ENCODE results near the gene DNAJC10. TPM values are rescaled to one million over a fixed set of nuclear protein-coding genes. Genes with fewer than 3 reads are reported as not detected.
A peak's percentile ranks its signal among the peaks of the same experiment; 100 is the strongest.

Gene DNAJC10
- total RNA-seq, 1 donor from 2014 or later: 141 TPM

DNA sequence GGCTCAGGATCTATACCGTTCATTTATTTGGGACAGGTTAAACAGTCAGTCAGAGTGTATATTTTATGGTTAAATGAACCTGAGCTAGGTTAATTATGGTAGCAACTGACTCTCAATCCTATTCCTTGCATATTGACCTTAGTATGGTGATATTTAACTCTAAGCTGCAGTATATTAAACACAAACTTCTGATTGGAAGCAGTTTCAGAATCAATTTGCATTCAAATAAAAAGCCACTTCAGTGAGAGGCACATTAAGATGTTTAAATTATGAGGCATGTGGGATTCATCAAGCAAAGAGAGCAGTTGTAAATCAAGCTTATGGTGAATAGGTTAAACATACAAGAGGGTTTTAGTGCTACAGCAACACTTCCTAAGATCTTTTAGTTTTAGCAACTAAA lies 110.0 kb downstream of the DNAJC10 start:
- TF ChIP-seq CTCF (IDR thresholded peaks at IDR 0.05; ENCODE audit: unreplicated experiment): no peak
- Mint-ChIP-seq H3K36me3 (no peaks in the 10 kb centered on the region), H3K4me3 (no peak overlapping the region), H3K4me1 (peaks cover 63% of the 10 kb centered on the region), H3K27me3 (ENCODE audit: low read depth) (no peaks in the 10 kb centered on the region), H3K27ac (peak overlapping the region; percentile 59), H3K9me3 (no peaks in the 10 kb centered on the region)
- DNase-seq (ENCODE audit: low spot score in 2 of 2, unreplicated experiment in 2 of 2): no peak

DNA sequence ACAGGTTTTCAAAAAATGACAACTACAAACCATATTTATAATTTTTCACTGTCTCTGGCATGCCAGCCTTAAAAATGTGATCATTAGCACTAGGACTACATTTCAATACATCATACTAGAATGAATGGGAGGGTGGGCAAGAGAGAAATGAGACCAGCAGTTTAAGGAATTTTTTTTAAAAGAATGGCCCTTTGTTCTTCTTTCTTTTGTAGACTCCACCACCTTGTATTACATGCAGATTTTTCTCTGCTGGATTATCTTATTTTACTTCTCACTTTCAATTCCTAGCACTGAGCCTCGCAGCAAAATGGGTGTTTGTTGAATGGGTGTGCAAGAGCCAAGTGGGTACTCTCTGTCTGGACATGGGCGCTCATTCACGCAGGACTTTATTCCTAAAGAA lies 110.4 kb downstream of the DNAJC10 start:
- no peak overlapping the region for H3K4me3 Mint-ChIP-seq
- peaks cover 58% of the 10 kb centered on the region for H3K4me1 Mint-ChIP-seq
- H3K27ac Mint-ChIP-seq: peak overlapping the region; percentile 75
- DNase-seq (ENCODE audit: low spot score in 2 of 2, unreplicated experiment in 2 of 2): no peak
- no peaks in the 10 kb centered on the region for H3K27me3 Mint-ChIP-seq (ENCODE audit: low read depth)
- H3K36me3 Mint-ChIP-seq: no peaks in the 10 kb centered on the region
- no peak for TF ChIP-seq CTCF (IDR thresholded peaks at IDR 0.05; ENCODE audit: unreplicated experiment)
- no peaks in the 10 kb centered on the region for H3K9me3 Mint-ChIP-seq

DNA sequence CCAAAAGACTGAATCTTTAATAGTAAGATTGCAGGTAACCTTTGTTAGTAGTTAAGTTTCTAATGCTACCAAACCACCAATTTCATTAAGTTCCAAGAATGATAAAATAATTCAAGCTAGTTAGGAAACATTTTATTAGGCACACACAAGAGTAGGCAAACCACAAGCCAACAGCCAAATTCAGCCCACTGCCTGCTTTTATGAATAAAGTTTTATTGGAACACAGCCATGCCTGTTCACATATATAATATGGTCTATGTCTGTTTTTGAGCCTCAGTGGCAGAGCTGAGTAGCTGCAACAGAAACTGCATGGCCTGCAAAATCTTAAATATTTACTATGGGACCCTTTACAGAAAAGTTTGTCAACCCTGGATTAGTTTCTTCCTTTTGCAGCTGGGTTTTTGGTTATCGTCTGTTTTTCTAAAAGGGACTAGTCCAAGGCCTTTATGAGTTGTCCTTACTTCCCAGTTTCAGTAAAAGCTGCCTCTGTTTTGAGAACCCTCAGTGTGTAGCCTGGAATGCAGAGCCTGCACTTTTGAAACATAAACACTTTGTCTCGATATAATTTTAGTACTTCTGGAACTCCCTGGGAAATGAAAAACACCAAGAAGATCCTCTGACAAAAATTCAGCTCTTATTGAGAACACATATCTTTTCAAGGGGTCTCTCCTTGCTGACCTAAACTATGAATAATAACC lies 111.3 kb downstream of the DNAJC10 start:
- no peak overlapping the region for H3K4me3 Mint-ChIP-seq
- no peak for TF ChIP-seq CTCF (IDR thresholded peaks at IDR 0.05; ENCODE audit: unreplicated experiment)
- H3K27ac Mint-ChIP-seq: peak overlapping the region; percentile 86
- peaks cover 54% of the 10 kb centered on the region for H3K4me1 Mint-ChIP-seq
- no peaks in the 10 kb centered on the region for H3K36me3 Mint-ChIP-seq
- H3K9me3 Mint-ChIP-seq: no peaks in the 10 kb centered on the region
- no peak for DNase-seq (ENCODE audit: low spot score in 2 of 2, unreplicated experiment in 2 of 2)
- no peaks in the 10 kb centered on the region for H3K27me3 Mint-ChIP-seq (ENCODE audit: low read depth)

GRCh38 chr2:182831101-182831500 lies 115.0 kb downstream of the DNAJC10 start:
- no peak overlapping the region for H3K4me3 Mint-ChIP-seq
- H3K27ac Mint-ChIP-seq: no peak overlapping the region
- no peak for DNase-seq (ENCODE audit: low spot score in 2 of 2, unreplicated experiment in 2 of 2)
- no peaks in the 10 kb centered on the region for H3K27me3 Mint-ChIP-seq (ENCODE audit: low read depth)
- no peaks in the 10 kb centered on the region for H3K9me3 Mint-ChIP-seq
- peaks cover 48% of the 10 kb centered on the region for H3K4me1 Mint-ChIP-seq
- H3K36me3 Mint-ChIP-seq: no peaks in the 10 kb centered on the region
- no peak for TF ChIP-seq CTCF (IDR thresholded peaks at IDR 0.05; ENCODE audit: unreplicated experiment)

DNA sequence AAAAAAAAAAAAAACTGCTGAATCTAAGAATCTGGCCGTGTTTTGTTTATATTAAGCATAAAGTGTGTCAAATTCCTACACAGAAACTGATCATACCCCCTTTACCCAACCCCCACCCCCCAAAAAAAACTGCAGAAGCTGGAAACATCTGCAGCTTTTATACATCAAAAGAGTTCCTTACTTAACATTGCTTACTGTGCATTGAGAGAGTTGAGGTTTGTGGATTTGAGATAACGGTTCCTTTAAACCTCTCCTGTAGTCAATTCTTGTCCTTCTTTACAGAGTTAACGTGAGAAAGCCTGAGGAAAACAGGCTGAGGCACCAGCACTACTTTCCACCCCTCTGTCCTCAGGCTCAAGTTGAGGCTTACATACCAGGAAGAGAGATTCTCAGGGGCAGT lies 115.9 kb downstream of the DNAJC10 start:
- Mint-ChIP-seq H3K4me1 (peaks cover 48% of the 10 kb centered on the region), H3K27me3 (ENCODE audit: low read depth) (no peaks in the 10 kb centered on the region), H3K36me3 (no peaks in the 10 kb centered on the region), H3K27ac (peak overlapping the region; percentile 45), H3K9me3 (no peaks in the 10 kb centered on the region), H3K4me3 (no peak overlapping the region)
- no peak for DNase-seq (ENCODE audit: low spot score in 2 of 2, unreplicated experiment in 2 of 2)
- no peak for TF ChIP-seq CTCF (IDR thresholded peaks at IDR 0.05; ENCODE audit: unreplicated experiment)
